Keratinocyte (primary cell): ENCODE results near the gene FIBIN.

Experiments
- CTCF ChIP-seq, 3 experiments: IDR thresholded peaks in 1 of 3; conservative IDR thresholded peaks in 1 of 3; optimal IDR thresholded peaks in 1 of 3; 2 replicates in 2 of 3; 3 replicates in 1 of 3; pipeline versions ENCODE3 to v1.5.1; 2011; ENCODE audit warnings: low read length in 3 of 3, mild to moderate bottlenecking in 3 of 3, moderate library complexity in 2 of 3, control low read depth in 1 of 3, inconsistent platforms in 1 of 3; ENCODE audit not compliant: insufficient read depth in 2 of 3; ENCODE audit errors: extremely low read depth in 1 of 3
- EZH2 ChIP-seq: IDR thresholded peaks from one replicate; pipeline ENCODE4 v1.6.1; 2012; ENCODE audit warnings: inconsistent platforms, mild to moderate bottlenecking, low read length, moderate library complexity

GRCh38 chr11:26971961-26972360, 22.0 kb upstream of the FIBIN start:
- TF ChIP-seq CTCF (optimal IDR thresholded peaks at IDR 0.05 in 1 of 3, IDR thresholded peaks at IDR 0.05 in 1 of 3, conservative IDR thresholded peaks at IDR 0.05 in 1 of 3; ENCODE audit: extremely low read depth in 1 of 3, insufficient read depth in 2 of 3, low read length in 3 of 3) (no peak), EZH2 (no peak)
